ENCODE data around the gene XXYLT1.

The XXYLT1 gene

GRCh38 chr3:195266428-195266827 lies 4.5 kb downstream of the XXYLT1 start:
- no peak for DNase-seq

- no peak for DNase-seq
Measured at GRCh38 chr3:195265363-195265976, 5.5 kb downstream of the XXYLT1 start.

GRCh38 chr3:195263925-195264600 lies 6.9 kb downstream of the XXYLT1 start:
- DNase-seq, result no peak

- no peak for DNase-seq
Measured at GRCh38 chr3:195263193-195263924, 7.6 kb downstream of the XXYLT1 start.

- DNase-seq, result no peak
Measured at GRCh38 chr3:195261925-195262324, 9.0 kb downstream of the XXYLT1 start.

- no peak for DNase-seq
Measured at GRCh38 chr3:195260280-195260905, 10.6 kb downstream of the XXYLT1 start.

- DNase-seq, result no peak
Measured at GRCh38 chr3:195259475-195260279, 11.3 kb downstream of the XXYLT1 start.

- no peak for DNase-seq
Measured at GRCh38 chr3:195259154-195259474, 11.8 kb downstream of the XXYLT1 start.

GRCh38 chr3:195258449-195259153 lies 12.4 kb downstream of the XXYLT1 start:
- DNase-seq, result no peak

- no peak for DNase-seq
Measured at GRCh38 chr3:195257454-195258448, 13.2 kb downstream of the XXYLT1 start.

- DNase-seq, result no peak
Measured at GRCh38 chr3:195256639-195257453, 14.1 kb downstream of the XXYLT1 start.

GRCh38 chr3:195255571-195256501 lies 15.1 kb downstream of the XXYLT1 start:
- no peak for DNase-seq

GRCh38 chr3:195255176-195255500 lies 15.8 kb downstream of the XXYLT1 start:
- DNase-seq, result no peak

- no peak for DNase-seq
Measured at GRCh38 chr3:195254454-195255175, 16.3 kb downstream of the XXYLT1 start.

GRCh38 chr3:195253923-195254432 lies 17.0 kb downstream of the XXYLT1 start:
- DNase-seq, result no peak

GRCh38 chr3:195251336-195252065 lies 19.5 kb downstream of the XXYLT1 start:
- no peak for DNase-seq
